Measurements from ENCODE around the gene MOB4.
"Not testable (repeated sequence)": the region's sequence is repeated elsewhere in the genome, so short reads cannot be mapped to it uniquely, and the experiment has no call there.

Gene MOB4

GRCh38 chr2:197515315-197515738, 539 bp upstream of the MOB4 start:
- no peak for FAIRE-seq

- no peak for FAIRE-seq
Measured at GRCh38 chr2:197516393-197516761, 511 bp downstream of the MOB4 start.

GRCh38 chr2:197517150-197517549, 1.3 kb downstream of the MOB4 start:
- no peak for FAIRE-seq

- FAIRE-seq: no peak
Measured at GRCh38 chr2:197538412-197538811, 22.5 kb downstream of the MOB4 start.

- no peak for FAIRE-seq
Measured at GRCh38 chr2:197539734-197540133, 23.9 kb downstream of the MOB4 start.

GRCh38 chr2:197543206-197543605, 27.3 kb downstream of the MOB4 start:
- FAIRE-seq: no peak

- no peak for FAIRE-seq
Measured at GRCh38 chr2:197547163-197547900, 31.5 kb downstream of the MOB4 start.

GRCh38 chr2:197548582-197548981, 32.7 kb downstream of the MOB4 start:
- no peak for FAIRE-seq

GRCh38 chr2:197551260-197551659, 35.4 kb downstream of the MOB4 start:
- not testable (repeated sequence) for FAIRE-seq

- no peak for FAIRE-seq
Measured at GRCh38 chr2:197555467-197555866, 39.6 kb downstream of the MOB4 start.

GRCh38 chr2:197556456-197556855, 40.6 kb downstream of the MOB4 start:
- no peak for FAIRE-seq

- FAIRE-seq: no peak
Measured at GRCh38 chr2:197558393-197558792, 42.5 kb downstream of the MOB4 start.

GRCh38 chr2:197559681-197560080, 43.8 kb downstream of the MOB4 start:
- FAIRE-seq: no peak

- FAIRE-seq: no peak
Measured at GRCh38 chr2:197560146-197560665, 44.3 kb downstream of the MOB4 start.

- no peak for FAIRE-seq
Measured at GRCh38 chr2:197571627-197572271, 55.9 kb downstream of the MOB4 start.

- FAIRE-seq: no peak
Measured at GRCh38 chr2:197573608-197574007, 57.7 kb downstream of the MOB4 start.

GRCh38 chr2:197575987-197576386, 60.1 kb downstream of the MOB4 start:
- no peak for FAIRE-seq

- no peak for FAIRE-seq
Measured at GRCh38 chr2:197576631-197577030, 60.8 kb downstream of the MOB4 start.

- no peak for FAIRE-seq
Measured at GRCh38 chr2:197577446-197577845, 61.6 kb downstream of the MOB4 start.

- FAIRE-seq: not testable (repeated sequence)
Measured at GRCh38 chr2:197578294-197578693, 62.4 kb downstream of the MOB4 start.

GRCh38 chr2:197580166-197580565, 64.3 kb downstream of the MOB4 start:
- not testable (repeated sequence) for FAIRE-seq

GRCh38 chr2:197587255-197587654, 71.4 kb downstream of the MOB4 start:
- not testable (repeated sequence) for FAIRE-seq

GRCh38 chr2:197591339-197592072, 75.6 kb downstream of the MOB4 start:
- FAIRE-seq: no peak

GRCh38 chr2:197596766-197597165, 80.9 kb downstream of the MOB4 start:
- FAIRE-seq: no peak

All from TTC549 (cell line).